Measurements from ENCODE around the gene MSRB2.

The MSRB2 gene

GRCh38 chr10:23148214-23148613 is 52.8 kb downstream of the MSRB2 start:
- TF ChIP-seq SUZ12 (IDR thresholded peaks at IDR 0.05; ENCODE audit: extremely low read depth, insufficient read depth, insufficient read length) (no peak), YY1 (IDR thresholded peaks at IDR 0.05; ENCODE audit: insufficient read depth, insufficient read length) (no peak), ZNF274 (IDR thresholded peaks at IDR 0.05; ENCODE audit: low read depth, low read length) (no peak)
- H3K9me3 ChIP-seq (ENCODE audit: insufficient read depth, low read length): no peaks in the 10 kb centered on the region

GRCh38 chr10:23150091-23150490 is 54.7 kb downstream of the MSRB2 start:
- TF ChIP-seq SUZ12 (IDR thresholded peaks at IDR 0.05; ENCODE audit: extremely low read depth, insufficient read depth, insufficient read length) (no peak), YY1 (IDR thresholded peaks at IDR 0.05; ENCODE audit: insufficient read depth, insufficient read length) (no peak), ZNF274 (IDR thresholded peaks at IDR 0.05; ENCODE audit: low read depth, low read length) (no peak)
- no peaks in the 10 kb centered on the region for H3K4me1 ChIP-seq (ENCODE audit: insufficient read depth, insufficient read length)
- H3K4me3 ChIP-seq (ENCODE audit: insufficient read length, low read depth): no peak overlapping the region
- H3K27me3 ChIP-seq (ENCODE audit: insufficient read depth, insufficient read length): no peaks in the 10 kb centered on the region
- no peaks in the 10 kb centered on the region for H3K36me3 ChIP-seq (ENCODE audit: insufficient read depth, insufficient read length, low read length)
- H3K9me3 ChIP-seq (ENCODE audit: insufficient read depth, low read length): no peaks in the 10 kb centered on the region
- H3K9ac ChIP-seq (ENCODE audit: insufficient read length, low read depth): no peak overlapping the region
- DNase-seq (ENCODE audit: low read depth, low spot score): no peak

More at GRCh38 chr10:23148214-23148613, 52.8 kb downstream of the MSRB2 start:
- Histone ChIP-seq H3K27me3 (ENCODE audit: insufficient read depth, insufficient read length) (no peaks in the 10 kb centered on the region), H3K4me1 (ENCODE audit: insufficient read depth, insufficient read length) (no peaks in the 10 kb centered on the region), H3K9ac (ENCODE audit: insufficient read length, low read depth) (no peak overlapping the region), H3K4me3 (ENCODE audit: insufficient read length, low read depth) (no peak overlapping the region), H3K36me3 (ENCODE audit: insufficient read depth, insufficient read length, low read length) (no peaks in the 10 kb centered on the region)
- no peak for DNase-seq (ENCODE audit: low read depth, low spot score)

- H3K4me3 ChIP-seq (ENCODE audit: insufficient read length, low read depth): no peak overlapping the region
- H3K9me3 ChIP-seq (ENCODE audit: insufficient read depth, low read length): no peaks in the 10 kb centered on the region
- H3K27me3 ChIP-seq (ENCODE audit: insufficient read depth, insufficient read length): no peaks in the 10 kb centered on the region
- DNase-seq (ENCODE audit: low read depth, low spot score): no peak
- TF ChIP-seq ZNF274 (IDR thresholded peaks at IDR 0.05; ENCODE audit: low read depth, low read length): no peak
- no peak for TF ChIP-seq SUZ12 (IDR thresholded peaks at IDR 0.05; ENCODE audit: extremely low read depth, insufficient read depth, insufficient read length)
- H3K36me3 ChIP-seq (ENCODE audit: insufficient read depth, insufficient read length, low read length): no peaks in the 10 kb centered on the region
- no peak overlapping the region for H3K9ac ChIP-seq (ENCODE audit: insufficient read length, low read depth)
- H3K4me1 ChIP-seq (ENCODE audit: insufficient read depth, insufficient read length): no peaks in the 10 kb centered on the region
Measured at GRCh38 chr10:23150610-23151009, 55.2 kb downstream of the MSRB2 start.

- H3K36me3 ChIP-seq (ENCODE audit: insufficient read depth, insufficient read length, low read length): no peaks in the 10 kb centered on the region
Measured at GRCh38 chr10:23151071-23151470, 55.7 kb downstream of the MSRB2 start.

GRCh38 chr10:23155169-23155568 is 59.8 kb downstream of the MSRB2 start:
- no peaks in the 10 kb centered on the region for H3K9me3 ChIP-seq (ENCODE audit: insufficient read depth, low read length)
- TF ChIP-seq YY1 (IDR thresholded peaks at IDR 0.05; ENCODE audit: insufficient read depth, insufficient read length): no peak
- no peak for TF ChIP-seq ZNF274 (IDR thresholded peaks at IDR 0.05; ENCODE audit: low read depth, low read length)
- TF ChIP-seq SUZ12 (IDR thresholded peaks at IDR 0.05; ENCODE audit: extremely low read depth, insufficient read depth, insufficient read length): no peak
- no peaks in the 10 kb centered on the region for H3K36me3 ChIP-seq (ENCODE audit: insufficient read depth, insufficient read length, low read length)
- H3K9ac ChIP-seq (ENCODE audit: insufficient read length, low read depth): no peak overlapping the region
- H3K4me1 ChIP-seq (ENCODE audit: insufficient read depth, insufficient read length): no peaks in the 10 kb centered on the region
- no peak for DNase-seq (ENCODE audit: low read depth, low spot score)
- no peak overlapping the region for H3K4me3 ChIP-seq (ENCODE audit: insufficient read length, low read depth)
- peaks cover 4% of the 10 kb centered on the region for H3K27me3 ChIP-seq (ENCODE audit: insufficient read depth, insufficient read length)

More at GRCh38 chr10:23151071-23151470, 55.7 kb downstream of the MSRB2 start:
- no peaks in the 10 kb centered on the region for H3K9me3 ChIP-seq (ENCODE audit: insufficient read depth, low read length)
- H3K4me1 ChIP-seq (ENCODE audit: insufficient read depth, insufficient read length): no peaks in the 10 kb centered on the region
- TF ChIP-seq ZNF274 (IDR thresholded peaks at IDR 0.05; ENCODE audit: low read depth, low read length) (no peak), YY1 (IDR thresholded peaks at IDR 0.05; ENCODE audit: insufficient read depth, insufficient read length) (no peak), SUZ12 (IDR thresholded peaks at IDR 0.05; ENCODE audit: extremely low read depth, insufficient read depth, insufficient read length) (no peak)
- no peak for DNase-seq (ENCODE audit: low read depth, low spot score)
- no peak overlapping the region for H3K9ac ChIP-seq (ENCODE audit: insufficient read length, low read depth)
- H3K27me3 ChIP-seq (ENCODE audit: insufficient read depth, insufficient read length): no peaks in the 10 kb centered on the region
- H3K4me3 ChIP-seq (ENCODE audit: insufficient read length, low read depth): no peak overlapping the region

- TF ChIP-seq YY1 (IDR thresholded peaks at IDR 0.05; ENCODE audit: insufficient read depth, insufficient read length): no peak
- no peak for TF ChIP-seq SUZ12 (IDR thresholded peaks at IDR 0.05; ENCODE audit: extremely low read depth, insufficient read depth, insufficient read length)
- TF ChIP-seq ZNF274 (IDR thresholded peaks at IDR 0.05; ENCODE audit: low read depth, low read length): no peak
- Histone ChIP-seq H3K36me3 (ENCODE audit: insufficient read depth, insufficient read length, low read length) (no peaks in the 10 kb centered on the region), H3K4me1 (ENCODE audit: insufficient read depth, insufficient read length) (no peaks in the 10 kb centered on the region), H3K9ac (ENCODE audit: insufficient read length, low read depth) (no peak overlapping the region), H3K9me3 (ENCODE audit: insufficient read depth, low read length) (no peaks in the 10 kb centered on the region), H3K4me3 (ENCODE audit: insufficient read length, low read depth) (no peak overlapping the region), H3K27me3 (ENCODE audit: insufficient read depth, insufficient read length) (peaks cover 6% of the 10 kb centered on the region)
- no peak for DNase-seq (ENCODE audit: low read depth, low spot score)
Measured at GRCh38 chr10:23156447-23157150, 61.2 kb downstream of the MSRB2 start.

- DNase-seq (ENCODE audit: low read depth, low spot score): no peak
- no peaks in the 10 kb centered on the region for H3K36me3 ChIP-seq (ENCODE audit: insufficient read depth, insufficient read length, low read length)
- H3K27me3 ChIP-seq (ENCODE audit: insufficient read depth, insufficient read length): peaks cover 6% of the 10 kb centered on the region
- no peak overlapping the region for H3K4me3 ChIP-seq (ENCODE audit: insufficient read length, low read depth)
- TF ChIP-seq YY1 (IDR thresholded peaks at IDR 0.05; ENCODE audit: insufficient read depth, insufficient read length): no peak
- no peak for TF ChIP-seq SUZ12 (IDR thresholded peaks at IDR 0.05; ENCODE audit: extremely low read depth, insufficient read depth, insufficient read length)
- TF ChIP-seq ZNF274 (IDR thresholded peaks at IDR 0.05; ENCODE audit: low read depth, low read length): no peak
- H3K9me3 ChIP-seq (ENCODE audit: insufficient read depth, low read length): no peaks in the 10 kb centered on the region
- no peaks in the 10 kb centered on the region for H3K4me1 ChIP-seq (ENCODE audit: insufficient read depth, insufficient read length)
- H3K9ac ChIP-seq (ENCODE audit: insufficient read length, low read depth): no peak overlapping the region
Measured at GRCh38 chr10:23157239-23157681, 61.9 kb downstream of the MSRB2 start.

All from NT2/D1 (cell line).